Stimulated activated CD8-positive, alpha-beta memory T cell treated with anti-CD3 and anti-CD28 coated beads, Interleukin-4, amount 100 ng/mL, for 4 hours (primary cell): ENCODE measurements around the gene SLC10A3.
"Not testable (repeated sequence)": the region's sequence is repeated elsewhere in the genome, so short reads cannot be mapped to it uniquely, and the experiment has no call there.

Experiments used
- DNase-seq, 2 donors: peaks; one replicate each; pipeline ENCODE4 v3.0.0-alpha.2; 2020; ENCODE audit warnings: low read depth in 2 of 2, low spot score in 1 of 2

Gene SLC10A3

DNA sequence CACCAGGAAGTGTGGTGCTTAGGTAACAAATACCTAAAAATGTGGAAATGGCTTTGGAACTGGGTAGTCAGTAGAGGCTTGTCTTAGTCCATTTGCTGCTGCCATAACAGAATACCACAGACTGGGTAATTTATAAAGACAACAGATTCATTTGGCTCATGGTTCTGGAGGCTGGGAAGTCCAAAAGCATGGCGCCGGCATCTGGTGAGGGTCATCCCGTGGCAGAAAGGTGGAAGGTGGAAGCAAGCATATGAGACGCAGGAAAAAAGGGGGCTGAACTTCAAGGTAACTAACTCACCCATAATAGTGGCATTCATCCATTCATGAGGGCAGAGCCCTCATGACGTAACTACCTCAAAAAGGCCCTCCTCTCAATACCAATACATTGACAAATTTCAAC lies 19.0 kb upstream of the SLC10A3 start:
- DNase-seq, result no peak

DNA sequence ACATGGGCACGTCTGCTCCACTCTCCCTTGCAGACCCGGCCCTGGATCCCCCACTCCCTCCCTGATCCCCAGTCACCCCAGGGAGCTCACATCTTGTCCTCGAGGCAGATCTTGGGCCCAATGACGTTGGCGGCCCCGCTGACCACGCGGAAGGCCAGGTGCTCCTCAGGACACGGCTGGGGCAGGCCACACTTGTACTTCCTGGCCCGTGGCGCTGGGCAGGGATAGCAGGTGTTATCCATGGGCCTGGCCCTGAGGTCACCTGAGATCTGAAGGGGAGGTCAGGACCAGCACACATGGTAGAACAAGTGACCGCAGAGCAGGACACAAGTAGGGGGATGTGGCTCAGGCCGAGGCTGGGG lies 17.9 kb upstream of the SLC10A3 start:
- DNase-seq, result no peak

DNA sequence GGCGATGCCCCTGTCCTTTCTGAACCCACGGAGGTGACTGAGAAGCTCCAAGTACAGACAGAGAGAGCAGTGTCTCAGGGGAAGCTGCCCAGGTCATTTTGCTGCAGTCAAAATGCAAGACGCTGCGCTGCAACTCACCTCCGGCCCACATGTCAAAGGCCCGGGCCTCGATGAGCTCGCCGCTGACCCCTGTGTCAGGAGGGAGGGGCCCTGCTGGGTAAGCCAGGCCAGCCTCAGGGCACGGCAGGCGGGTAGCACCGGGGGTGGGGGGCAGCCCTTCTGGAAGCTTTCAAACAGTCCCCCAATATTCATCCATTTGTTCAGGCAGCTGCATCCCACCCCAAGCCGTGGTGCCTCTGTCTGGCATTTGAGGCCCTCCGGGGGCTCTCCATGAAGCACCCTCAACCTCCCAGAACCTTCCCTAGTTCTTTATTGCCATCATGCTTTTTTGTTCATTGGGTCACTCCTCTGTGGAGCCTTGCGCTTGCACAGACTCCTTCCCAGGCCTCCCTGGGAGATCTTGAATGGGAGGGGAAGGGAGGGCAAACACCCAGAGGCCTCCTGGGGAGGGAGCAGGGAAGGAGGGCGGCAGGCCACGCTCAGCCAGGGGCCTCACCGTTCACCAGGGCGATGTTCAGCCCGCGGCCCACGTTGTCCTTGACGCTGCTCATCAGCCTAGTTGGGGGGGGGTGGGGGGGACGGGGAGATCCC lies 17.4 kb upstream of the SLC10A3 start:
- no peak for DNase-seq

DNA sequence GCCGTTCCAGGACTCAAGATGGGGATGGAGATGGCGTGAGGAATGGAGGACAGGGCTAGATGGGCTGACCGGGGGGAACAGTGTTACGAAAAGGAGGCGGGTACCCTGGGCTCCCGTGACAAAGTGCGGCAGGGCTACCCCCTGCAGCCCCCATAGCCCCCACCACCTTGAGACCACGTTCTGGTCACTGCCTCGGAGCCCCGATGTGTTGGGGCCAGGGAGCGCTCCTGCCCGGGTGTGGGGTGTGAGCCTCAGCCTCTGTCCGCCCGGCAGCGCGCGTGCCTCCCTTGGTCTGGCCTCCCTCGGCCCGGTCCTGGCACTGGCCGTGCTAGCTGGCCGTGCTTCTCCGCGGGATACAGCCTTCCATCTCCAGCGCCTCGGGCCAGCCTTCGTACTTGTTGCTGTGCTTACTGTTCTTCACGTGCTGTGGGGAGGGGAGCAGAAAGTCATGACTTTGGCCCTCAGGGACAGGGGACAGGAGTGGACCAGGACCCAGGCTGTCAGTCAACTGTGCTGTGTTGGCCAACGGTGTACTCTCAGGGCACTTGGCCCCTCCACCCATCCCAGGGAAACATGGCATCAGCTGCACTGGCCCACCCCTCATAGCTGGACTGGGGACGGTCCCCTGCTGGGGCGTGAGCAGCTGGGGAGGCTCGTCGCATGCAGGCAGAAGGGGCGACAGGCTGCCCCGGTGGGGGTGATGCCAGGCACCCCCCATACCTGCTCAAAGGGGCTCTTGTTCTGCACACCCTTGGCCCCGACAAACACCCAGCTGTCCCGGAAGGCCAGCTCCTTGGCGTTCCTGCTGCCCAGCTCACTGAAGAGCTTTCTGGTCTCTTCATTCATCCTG lies 16.3 kb upstream of the SLC10A3 start:
- no peak for DNase-seq

DNA sequence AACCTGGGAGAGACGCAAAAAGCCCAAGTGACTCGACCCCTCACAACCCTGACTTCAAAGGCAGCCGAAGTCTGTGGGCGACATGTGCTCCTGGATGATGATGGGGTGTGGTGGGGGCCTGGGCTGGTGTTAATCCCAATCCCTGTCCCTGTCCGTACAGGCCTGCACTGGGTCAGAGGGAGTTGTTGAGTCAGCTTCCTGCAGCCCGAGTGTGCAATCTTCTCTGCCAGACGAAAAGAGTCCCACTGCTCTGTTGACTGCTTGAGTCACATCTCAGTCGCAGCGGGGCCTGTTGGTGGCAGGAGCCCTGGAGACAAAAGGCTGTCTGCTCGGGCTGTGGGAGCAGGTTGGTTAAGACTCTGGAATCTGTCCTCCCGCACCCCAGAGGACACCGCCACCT lies 15.3 kb upstream of the SLC10A3 start:
- no peak for DNase-seq

DNA sequence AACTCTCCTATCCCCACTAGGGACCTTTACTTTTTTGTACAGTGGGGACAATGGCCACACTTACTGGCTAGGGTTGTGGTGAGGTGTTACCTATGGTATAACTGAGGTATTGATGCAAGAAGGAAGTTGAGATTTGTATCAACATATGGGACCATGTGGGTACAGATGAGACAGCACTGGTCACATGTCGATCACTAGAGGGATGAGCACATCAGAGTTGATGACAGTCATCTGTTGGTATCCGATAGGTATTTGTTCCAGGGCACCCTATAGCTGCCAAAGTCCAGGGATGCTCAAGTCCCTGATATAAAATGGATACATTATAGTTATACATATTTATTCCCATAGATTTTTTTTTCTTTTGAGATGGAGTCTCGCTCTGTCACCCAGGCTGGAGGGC lies 12.6 kb upstream of the SLC10A3 start:
- no peak for DNase-seq

DNA sequence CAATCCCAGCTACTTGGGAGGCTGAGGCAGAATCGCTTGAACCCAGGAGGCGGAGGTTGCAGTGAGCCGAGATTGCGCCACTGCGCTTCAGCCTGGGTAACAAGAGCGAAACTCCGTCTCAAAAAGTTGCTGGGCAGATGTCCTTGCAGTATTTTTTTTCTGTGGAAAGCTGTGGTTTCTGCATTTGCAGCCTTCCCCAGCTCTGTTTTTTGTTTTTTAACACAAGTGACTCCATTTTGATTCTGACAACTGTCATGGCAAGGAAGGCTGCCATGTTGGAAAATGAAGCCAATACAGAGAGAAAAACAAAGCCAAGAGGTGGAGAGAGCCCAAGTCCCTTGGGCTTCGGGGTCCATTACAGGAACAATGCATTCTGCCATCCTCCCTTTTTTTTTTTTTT lies 11.7 kb upstream of the SLC10A3 start:
- no peak for DNase-seq

DNA sequence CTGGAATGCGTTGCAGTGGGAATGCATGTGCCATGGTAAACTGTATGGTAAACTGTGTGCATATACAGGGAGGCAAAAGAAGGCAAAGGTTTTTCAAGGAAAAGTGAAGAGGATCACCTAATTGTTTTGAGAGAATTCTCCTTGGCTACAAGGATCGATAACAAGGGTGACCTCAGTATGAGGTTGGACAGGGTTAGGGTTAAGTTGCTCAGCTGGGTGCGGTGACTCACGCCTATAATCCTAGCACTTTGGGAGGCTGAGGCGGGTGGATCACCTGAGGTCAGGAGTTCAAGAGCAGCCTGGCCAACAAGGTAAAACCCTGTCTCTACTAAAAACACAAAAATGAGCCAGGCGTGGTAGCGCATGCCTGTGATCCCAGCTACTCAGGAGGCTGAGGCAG lies 11.0 kb upstream of the SLC10A3 start:
- not testable (repeated sequence) for DNase-seq

DNA sequence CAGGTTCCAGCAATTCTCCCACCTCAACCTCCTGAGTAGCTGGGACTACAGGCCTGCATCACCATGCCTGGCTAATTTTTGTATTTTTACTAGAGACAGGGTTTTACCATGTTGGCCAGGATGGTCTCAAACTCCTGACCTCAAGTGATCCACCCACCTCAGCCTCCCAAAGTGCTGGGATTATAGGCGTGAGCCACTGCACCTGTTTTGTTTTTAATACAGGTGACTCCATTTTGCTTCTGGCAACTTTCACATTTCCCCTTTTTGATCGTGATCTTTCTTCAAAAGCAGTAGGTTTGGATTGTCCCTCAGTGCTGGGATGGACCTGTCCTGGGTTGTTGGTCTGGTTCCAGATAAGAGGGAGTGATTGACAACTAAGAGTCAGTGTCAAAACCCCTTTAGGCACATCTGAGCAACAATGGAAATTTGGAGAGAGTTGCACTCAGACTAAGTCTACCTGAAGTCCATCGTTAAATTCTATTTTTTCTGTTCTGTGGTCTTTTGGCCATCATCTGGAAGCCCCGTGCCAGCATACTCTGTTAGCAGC lies 6.2 kb upstream of the SLC10A3 start:
- not testable (repeated sequence) for DNase-seq

DNA sequence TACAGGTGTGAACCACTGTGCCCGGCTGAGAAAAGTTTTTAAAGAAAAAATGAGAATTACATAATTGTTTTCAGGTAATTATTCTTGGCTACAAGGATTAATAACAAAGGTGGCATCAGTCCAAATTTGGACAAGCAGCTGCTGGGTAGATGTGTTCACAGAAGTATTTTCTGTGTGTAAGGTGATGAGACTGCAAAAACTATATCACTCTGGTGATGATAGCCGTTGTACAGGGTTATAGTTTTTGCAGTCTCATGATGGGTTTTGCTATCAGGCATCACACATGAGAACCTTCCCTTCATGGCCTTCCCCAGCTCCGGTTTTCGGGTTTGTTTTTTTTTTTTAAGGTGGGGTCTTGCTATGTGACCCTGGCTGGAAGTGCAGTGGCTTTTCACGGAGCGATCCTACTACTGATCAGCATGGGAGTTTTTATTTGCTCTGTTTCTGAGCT lies 5.1 kb upstream of the SLC10A3 start:
- no peak for DNase-seq

DNA sequence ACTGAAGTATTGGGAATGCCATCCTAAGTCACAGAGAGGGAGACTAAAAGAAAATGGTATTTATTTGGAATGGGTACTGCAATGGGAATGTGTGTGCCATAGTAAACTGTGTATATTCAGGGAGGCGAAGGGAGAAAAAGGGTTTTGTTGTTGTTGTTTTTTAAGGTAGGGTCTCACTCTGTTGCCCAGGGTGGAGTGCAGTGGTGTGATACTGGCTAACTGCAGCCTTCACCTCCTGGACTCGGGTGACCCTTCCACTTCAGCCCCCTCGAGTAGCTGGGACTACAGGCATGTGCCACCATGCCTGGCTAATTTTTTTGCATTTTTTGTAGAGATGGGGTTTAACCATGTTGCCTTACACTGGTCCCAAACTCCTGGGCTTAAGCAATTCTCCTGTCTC lies 4.3 kb upstream of the SLC10A3 start:
- no peak for DNase-seq

DNA sequence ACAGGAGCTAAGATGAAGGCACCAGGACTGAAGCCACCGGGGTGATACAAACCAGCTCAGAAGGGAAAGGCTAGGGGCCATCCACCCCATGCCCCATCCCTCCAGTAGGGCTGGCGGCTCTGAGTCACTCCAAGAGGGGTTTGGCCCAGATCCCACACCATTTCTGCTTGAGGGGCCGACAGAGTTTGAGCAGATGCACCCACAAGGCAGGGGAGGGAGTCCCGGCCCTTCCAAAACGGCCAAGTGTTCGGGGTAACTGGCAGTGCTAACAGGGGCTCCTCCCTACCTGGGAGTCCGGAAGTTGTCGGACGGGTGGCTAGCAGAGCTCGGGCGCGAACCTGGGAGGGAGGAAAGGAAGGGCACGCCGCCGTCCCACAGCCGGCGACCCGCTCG lies 412 bp downstream of the SLC10A3 start:
- no peak for DNase-seq

DNA sequence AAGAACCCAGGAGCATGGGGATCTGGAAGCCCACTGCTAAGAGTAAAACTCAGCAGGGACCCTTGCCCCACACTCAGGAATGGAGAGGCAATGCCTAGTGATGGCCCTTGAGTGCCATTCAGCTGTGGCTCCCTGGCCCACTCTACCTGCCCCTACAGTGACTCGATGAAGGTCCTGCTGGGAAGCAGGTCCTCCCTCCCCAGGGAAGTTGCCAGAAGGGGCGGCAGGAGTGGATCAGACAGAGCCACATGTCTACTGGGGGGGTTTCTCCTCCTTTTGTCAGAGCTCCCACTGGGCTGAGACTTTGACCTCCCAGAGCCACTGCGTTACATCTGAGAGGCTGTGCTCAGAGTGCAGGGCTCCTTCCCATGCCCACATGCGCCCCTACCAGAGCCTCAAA lies 1.2 kb downstream of the SLC10A3 start:
- DNase-seq, result no peak

DNA sequence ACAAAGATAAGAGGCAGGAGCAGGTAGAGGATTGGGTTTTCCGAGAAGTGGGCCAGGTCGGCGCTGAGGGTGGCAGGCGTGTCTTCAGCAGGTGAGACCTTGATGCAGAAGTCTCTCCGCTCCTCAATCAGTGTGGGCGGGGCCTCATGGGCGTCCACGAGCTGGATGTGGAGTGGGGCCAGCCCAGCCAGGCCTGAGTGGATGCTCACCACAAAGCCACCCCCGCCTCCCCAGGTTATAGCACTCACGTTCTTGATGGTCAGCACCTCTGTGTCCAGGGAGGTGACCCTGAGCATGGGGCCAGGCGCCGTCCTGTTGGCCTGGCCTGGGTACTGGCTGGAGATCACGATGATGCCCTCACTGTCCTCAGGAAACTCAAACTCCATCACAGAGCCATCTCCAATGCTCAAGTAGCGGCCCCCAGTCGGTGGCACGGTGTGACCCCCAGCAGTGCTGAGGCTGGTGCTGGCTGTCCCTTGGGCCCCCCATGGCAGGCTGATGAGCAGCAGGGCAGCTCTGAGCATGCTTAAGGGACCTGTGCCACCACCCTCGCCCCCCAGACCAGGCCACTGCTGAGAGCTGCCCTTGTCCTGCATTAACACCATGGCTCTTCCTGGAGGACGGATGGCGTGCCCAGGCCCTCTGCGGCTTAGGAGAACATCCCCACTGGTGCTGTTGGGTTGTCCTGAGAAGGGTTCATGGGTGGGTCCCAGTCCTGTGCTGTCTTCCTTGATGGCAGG lies 1.9 kb downstream of the SLC10A3 start:
- DNase-seq, result no peak

DNA sequence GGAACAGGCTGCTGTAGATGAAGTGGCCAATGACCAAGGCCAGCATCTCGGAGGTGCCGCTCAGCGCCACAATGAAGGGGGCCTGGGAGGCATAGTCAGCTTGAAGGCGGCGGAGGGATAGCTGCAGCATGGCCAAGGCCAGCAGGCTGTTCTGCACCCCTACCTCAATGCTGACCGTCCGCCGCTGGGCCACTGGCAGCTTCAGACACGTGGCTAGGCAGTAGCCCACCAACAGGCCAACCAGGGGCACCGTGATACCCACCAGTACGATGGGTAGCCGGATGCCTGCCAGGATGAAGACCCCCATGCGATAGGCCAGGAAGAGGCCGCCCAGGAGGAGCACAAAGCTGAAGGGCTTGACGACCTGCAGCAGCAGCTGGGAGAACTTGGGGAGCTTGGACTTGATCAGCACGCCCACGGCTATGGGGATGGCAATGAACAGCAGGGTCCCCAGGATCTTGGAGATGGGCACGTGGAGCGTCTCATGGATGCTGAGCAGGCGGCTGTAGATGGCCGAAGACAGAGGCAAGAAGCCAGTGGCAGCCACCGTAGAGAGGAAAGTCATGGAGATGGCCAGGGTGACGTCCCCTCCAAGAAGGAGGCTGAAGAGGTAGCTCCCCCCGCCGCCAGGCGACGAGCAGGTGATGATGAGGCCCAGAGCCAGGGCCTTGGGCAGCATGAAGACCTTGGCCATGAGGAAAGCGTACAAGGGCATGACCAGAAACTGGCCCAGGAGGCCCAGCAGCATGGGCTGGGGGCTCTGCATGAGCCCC lies 2.7 kb downstream of the SLC10A3 start:
- DNase-seq, result no peak

DNA sequence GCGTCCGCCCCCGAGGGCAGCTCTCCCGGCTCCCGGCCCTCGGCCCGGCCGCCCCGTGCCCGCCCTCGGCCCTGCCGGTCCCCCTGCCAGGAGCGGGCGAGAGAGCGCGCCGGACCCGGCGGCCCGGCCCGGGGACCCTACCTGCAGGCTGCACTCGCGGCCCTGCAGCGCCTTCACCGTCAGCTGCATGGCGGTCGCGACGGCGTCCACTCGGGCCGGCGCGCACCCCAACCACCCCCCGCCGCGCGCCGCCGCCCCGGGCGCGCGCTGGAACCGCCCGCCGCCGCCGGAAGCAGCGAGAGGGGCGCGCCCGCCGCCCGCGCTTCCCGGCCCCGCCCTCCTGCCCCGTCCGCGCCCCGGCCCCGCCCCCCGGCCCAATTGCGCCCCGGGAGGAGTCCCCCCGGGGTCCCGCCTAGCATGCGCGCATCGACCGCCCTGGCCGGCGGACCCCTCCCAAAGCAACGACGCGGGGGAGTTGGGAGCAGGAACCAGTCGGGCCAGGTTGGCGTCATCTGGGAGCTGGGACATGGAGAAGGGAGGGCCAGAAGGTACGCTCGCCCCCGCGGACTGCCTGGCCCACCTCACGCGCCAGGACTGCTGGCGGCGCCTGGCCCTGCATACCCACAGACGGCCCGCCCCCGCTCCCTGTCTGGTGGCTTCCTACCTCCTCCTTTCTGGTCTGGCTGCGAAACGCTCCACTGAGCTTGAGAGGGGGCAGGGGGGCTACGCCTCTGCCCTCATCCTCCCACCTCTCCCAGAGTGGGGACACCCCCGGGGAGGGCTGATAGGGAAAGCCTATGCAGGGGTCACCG lies 3.8 kb downstream of the SLC10A3 start, which contains the start of gene UBL4A:
TSS of gene UBL4A (minus strand) at position 220 of the 812 bp plus-strand sequence. CDS start at position 189, 31 bp downstream.
- DNase-seq, result peak in 1 of 2 donors; percentile 43

DNA sequence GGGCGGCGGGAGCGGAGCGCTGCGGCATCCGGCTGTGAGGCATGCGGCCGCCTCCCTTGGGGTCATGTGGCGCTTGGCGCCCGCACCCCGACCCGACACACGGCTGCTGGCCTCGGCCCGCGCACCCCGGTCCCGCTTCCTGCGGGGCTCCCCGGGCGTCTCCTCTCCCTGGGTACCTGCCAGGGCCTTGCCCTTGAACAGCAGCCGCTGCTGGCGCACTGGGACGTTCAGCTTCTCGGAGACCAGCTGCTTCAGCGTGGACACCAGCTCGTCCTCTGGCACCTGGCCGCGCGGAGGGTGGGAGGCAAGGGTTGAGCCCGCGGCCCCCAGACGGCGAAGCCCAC lies 4.4 kb downstream of the SLC10A3 start:
- DNase-seq, result no peak

DNA sequence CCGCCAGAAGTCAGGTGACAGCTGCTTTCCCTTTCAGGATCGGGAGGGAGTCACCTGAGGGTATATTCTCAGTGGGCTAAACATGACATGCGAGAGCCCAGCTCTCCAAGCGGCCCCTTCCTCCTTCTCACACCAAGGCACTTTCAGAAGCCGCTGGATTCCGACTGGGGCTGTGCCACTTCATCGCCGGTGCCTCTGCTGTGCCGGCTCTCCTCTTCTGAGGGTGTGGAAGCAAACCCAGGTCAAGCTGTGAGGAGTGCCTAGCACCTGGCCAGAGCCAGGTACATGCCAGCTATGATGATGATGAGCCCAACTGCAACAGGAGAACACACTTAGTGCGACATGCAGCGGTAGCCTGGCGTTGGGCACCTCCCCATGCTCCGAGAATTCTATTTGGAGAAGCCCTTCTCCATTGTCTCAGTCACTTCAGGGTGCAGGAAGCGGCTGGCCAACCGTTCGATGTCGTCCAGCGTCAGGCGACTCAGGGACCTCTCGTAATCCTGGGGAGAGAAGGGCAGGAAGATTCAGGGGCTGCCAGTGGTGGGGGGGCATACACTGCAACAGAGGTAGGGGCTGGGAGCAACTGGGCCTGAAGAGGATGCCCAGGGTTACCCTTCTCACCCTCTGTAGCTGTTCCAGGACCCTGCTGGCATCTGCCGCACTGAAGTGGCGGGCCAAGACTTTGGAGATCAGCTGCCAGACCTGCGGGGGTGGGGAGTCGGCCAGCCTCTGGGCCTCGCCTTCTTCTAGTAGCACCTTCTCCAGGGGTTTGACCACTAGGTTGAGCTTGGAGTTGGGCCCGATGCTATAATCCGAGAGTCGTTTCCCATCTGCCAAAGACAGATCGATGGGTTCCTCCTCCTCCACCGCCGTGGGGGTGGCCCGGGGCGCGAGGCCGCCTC lies 5.0 kb downstream of the SLC10A3 start:
- no peak for DNase-seq
